Astrocyte of the spinal cord (primary cell): ENCODE results near the gene RRAD.
A peak's percentile ranks its signal among the peaks of the same experiment; 100 is the strongest.

ENCODE experiments used
- DNase-seq: peaks from one replicate; pipeline ENCODE4 v3.0.0; 2011; ENCODE audit warnings: low read depth, low spot score
- H3K4me3 ChIP-seq: 2 replicates; pipeline ENCODE4 v1.5.1; 2011; ENCODE audit warnings: low read depth, mild to moderate bottlenecking, low read length, moderate library complexity
- CTCF ChIP-seq: IDR thresholded peaks from 2 replicates; pipeline ENCODE4 v1.5.1; 2012; ENCODE audit warnings: low read depth, mild to moderate bottlenecking, low read length, inconsistent platforms
- in situ Hi-C: cut with HindIII; loops from 2 replicates; pipeline ENCODE4 v1.10.0; 2017; ENCODE audit warnings: low sequenced_read_pairs

The RRAD gene

GRCh38 chr16:66895689-66895979 lies 29.7 kb downstream of the RRAD start:
- no peak for TF ChIP-seq CTCF

GRCh38 chr16:66894948-66895688 lies 30.2 kb downstream of the RRAD start:
- no peak overlapping the region for H3K4me3 ChIP-seq
- peak; percentile 89 for TF ChIP-seq CTCF
- in situ Hi-C loops = no loop called here
- peak; percentile 64 for DNase-seq

More at GRCh38 chr16:66895689-66895979, 29.7 kb downstream of the RRAD start:
- in situ Hi-C loops = no loop called here
- no peak overlapping the region for H3K4me3 ChIP-seq
- DNase-seq = no peak

GRCh38 chr16:66894055-66894454 lies 31.3 kb downstream of the RRAD start:
- in situ Hi-C loops = no loop called here
- no peak for TF ChIP-seq CTCF
- no peak overlapping the region for H3K4me3 ChIP-seq
- no peak for DNase-seq

GRCh38 chr16:66891797-66892196 lies 33.5 kb downstream of the RRAD start:
- no peak for DNase-seq
- in situ Hi-C loops = no loop called here
- no peak overlapping the region for H3K4me3 ChIP-seq
- TF ChIP-seq CTCF = no peak

- no peak overlapping the region for H3K4me3 ChIP-seq
- TF ChIP-seq CTCF = no peak
- no peak for DNase-seq
- in situ Hi-C loops = no loop called here
These were observed 34.0 kb downstream of the RRAD start for GRCh38 chr16:66891360-66891759.

GRCh38 chr16:66890799-66891198 lies 34.5 kb downstream of the RRAD start:
- H3K4me3 ChIP-seq = no peak overlapping the region
- in situ Hi-C loops = no loop called here

More at GRCh38 chr16:66890799-66891198, 34.5 kb downstream of the RRAD start:
- no peak for DNase-seq
- TF ChIP-seq CTCF = no peak
